PC-3 (cell line): ENCODE data around the gene GALNTL6.

ENCODE experiments used
- EZH2phosphoT487 ChIP-seq: fragments of 300-600 bp; sonication (generic); IDR thresholded peaks from 2 replicates; pipeline ENCODE4 v1.6.1; 2018; ENCODE audit warnings: mild to moderate bottlenecking, antibody characterized with exemption, low read length, borderline replicate concordance
- TF ChIP-seq, protein P1 (sequence below): fragments of 300-600 bp; sonication (generic); conservative IDR thresholded peaks from 2 replicates; pipeline ENCODE4 v1.5.1; 2017; ENCODE audit warnings: antibody characterized with exemption, low read depth, mild to moderate bottlenecking, low read length

DNA sequence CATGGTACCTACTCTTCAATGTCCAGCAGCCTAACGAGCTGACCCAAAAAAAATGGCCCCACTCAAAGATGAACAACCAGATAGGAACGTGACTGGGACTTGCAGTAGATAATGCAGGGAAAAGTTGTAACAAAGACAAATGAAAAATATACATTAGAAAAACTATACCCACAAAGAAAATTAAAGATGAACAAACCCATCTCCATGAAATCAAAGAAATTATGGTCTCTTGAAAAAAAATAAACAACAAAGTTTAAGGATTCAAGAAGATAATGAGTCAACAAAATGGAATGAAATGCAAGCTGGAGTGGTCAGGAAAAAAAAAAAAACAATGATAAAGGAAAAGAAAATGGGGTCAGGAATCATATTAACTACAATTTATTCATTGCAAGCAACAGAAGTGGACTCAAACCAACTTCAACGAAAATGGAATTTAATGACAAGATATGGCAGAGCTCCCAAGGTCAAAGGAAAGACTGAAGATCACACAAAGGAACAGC is 1045.6 kb downstream of the GALNTL6 start:
- TF ChIP-seq, protein P1, sequence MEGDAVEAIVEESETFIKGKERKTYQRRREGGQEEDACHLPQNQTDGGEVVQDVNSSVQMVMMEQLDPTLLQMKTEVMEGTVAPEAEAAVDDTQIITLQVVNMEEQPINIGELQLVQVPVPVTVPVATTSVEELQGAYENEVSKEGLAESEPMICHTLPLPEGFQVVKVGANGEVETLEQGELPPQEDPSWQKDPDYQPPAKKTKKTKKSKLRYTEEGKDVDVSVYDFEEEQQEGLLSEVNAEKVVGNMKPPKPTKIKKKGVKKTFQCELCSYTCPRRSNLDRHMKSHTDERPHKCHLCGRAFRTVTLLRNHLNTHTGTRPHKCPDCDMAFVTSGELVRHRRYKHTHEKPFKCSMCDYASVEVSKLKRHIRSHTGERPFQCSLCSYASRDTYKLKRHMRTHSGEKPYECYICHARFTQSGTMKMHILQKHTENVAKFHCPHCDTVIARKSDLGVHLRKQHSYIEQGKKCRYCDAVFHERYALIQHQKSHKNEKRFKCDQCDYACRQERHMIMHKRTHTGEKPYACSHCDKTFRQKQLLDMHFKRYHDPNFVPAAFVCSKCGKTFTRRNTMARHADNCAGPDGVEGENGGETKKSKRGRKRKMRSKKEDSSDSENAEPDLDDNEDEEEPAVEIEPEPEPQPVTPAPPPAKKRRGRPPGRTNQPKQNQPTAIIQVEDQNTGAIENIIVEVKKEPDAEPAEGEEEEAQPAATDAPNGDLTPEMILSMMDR = no peak
- no peak for TF ChIP-seq EZH2phosphoT487
